Neuronal stem cell (in vitro differentiated cells): ENCODE data around the gene CDH24.

Source experiments
- DNase-seq: peaks from one replicate; pipeline ENCODE4 v3.0.0-alpha.2; 2013; ENCODE audit warnings: low spot score
- H2AFZ ChIP-seq: one replicate; pipeline ENCODE4 v1.6.1; 2013; ENCODE audit warnings: mild to moderate bottlenecking, low read length, inconsistent platforms
- H2AK5ac ChIP-seq: 2 replicates; pipeline ENCODE4 v1.6.1; 2013; ENCODE audit warnings: low read depth, mild to moderate bottlenecking, inconsistent platforms, low read length, moderate library complexity, mixed read lengths
- H2BK120ac ChIP-seq: 2 replicates; pipeline ENCODE4 v1.6.1; 2013; ENCODE audit warnings: low read depth, mild to moderate bottlenecking, inconsistent platforms, low read length, moderate library complexity, mixed read lengths
- H2BK12ac ChIP-seq: one replicate; pipeline ENCODE4 v1.6.1; 2013; ENCODE audit warnings: low read length, inconsistent platforms
- H2BK15ac ChIP-seq: 2 replicates; pipeline ENCODE4 v1.6.1; 2013; ENCODE audit warnings: mild to moderate bottlenecking, low read length, inconsistent platforms, mixed read lengths
- H2BK5ac ChIP-seq: one replicate; pipeline ENCODE4 v1.6.1; 2013; ENCODE audit warnings: inconsistent platforms, mild to moderate bottlenecking, low read length, moderate library complexity
- H3K14ac ChIP-seq: one replicate; pipeline ENCODE4 v1.6.1; 2013; ENCODE audit warnings: low read length, inconsistent platforms
- H3K18ac ChIP-seq: 2 replicates; pipeline ENCODE4 v1.6.1; 2013; ENCODE audit warnings: low read length, inconsistent platforms
- H3K23ac ChIP-seq: 2 replicates; pipeline ENCODE4 v1.6.1; 2013; ENCODE audit warnings: low read depth, mild to moderate bottlenecking, mixed read lengths, low read length, inconsistent platforms; ENCODE audit not compliant: poor library complexity
- H3K27ac ChIP-seq: replicated peaks from 3 replicates; pipeline ENCODE4 v1.5.1; 2013; ENCODE audit warnings: low read length, inconsistent platforms
- H3K27me3 ChIP-seq, 3 experiments: 2 replicates each; pipeline ENCODE4 v1.6.1; 2013; ENCODE audit warnings: low read length in 3 of 3, mild to moderate bottlenecking in 2 of 3, inconsistent platforms in 1 of 3, low read depth in 1 of 3, mixed read lengths in 1 of 3, moderate library complexity in 1 of 3; ENCODE audit not compliant: control insufficient read depth in 3 of 3, insufficient read depth in 3 of 3
- H3K36me3 ChIP-seq, 2 donors: replicated peaks in 1 of 2; 2 replicates each; pipeline ENCODE4 v1.6.1; 2013; ENCODE audit warnings: low read length in 2 of 2; ENCODE audit not compliant: control insufficient read depth in 2 of 2, insufficient read depth in 2 of 2
- H3K4ac ChIP-seq: 2 replicates; pipeline ENCODE4 v1.6.1; 2013; ENCODE audit warnings: inconsistent platforms, mild to moderate bottlenecking, low read length, moderate library complexity
- H3K4me1 ChIP-seq, 2 donors: 1 replicate in 1 of 2; 2 replicates in 1 of 2; pipeline ENCODE4 v1.6.1; 2013; ENCODE audit warnings: low read length in 2 of 2, low read depth in 1 of 2; ENCODE audit not compliant: control insufficient read depth in 2 of 2, insufficient read depth in 1 of 2
- H3K4me2 ChIP-seq: one replicate; pipeline ENCODE4 v1.6.1; 2013; ENCODE audit warnings: mild to moderate bottlenecking, low read length, inconsistent platforms; ENCODE audit not compliant: insufficient read depth, poor library complexity, severe bottlenecking
- H3K4me3 ChIP-seq, 2 donors: 2 replicates each; pipeline ENCODE4 v1.5.1; 2013; ENCODE audit warnings: low read length in 2 of 2, mild to moderate bottlenecking in 2 of 2, inconsistent platforms in 1 of 2, moderate library complexity in 1 of 2
- H3K79me1 ChIP-seq: one replicate; pipeline ENCODE4 v1.6.1; 2013; ENCODE audit warnings: low read depth, mild to moderate bottlenecking, inconsistent platforms, low read length, moderate library complexity
- H3K9ac ChIP-seq: one replicate; pipeline ENCODE4 v1.6.1; 2013; ENCODE audit warnings: mild to moderate bottlenecking, low read depth, low read length, inconsistent platforms; ENCODE audit not compliant: poor library complexity
- H3K9me3 ChIP-seq, 2 donors: replicated peaks in 1 of 2; 2 replicates each; pipeline versions ENCODE3 to v1.6.1; 2013; ENCODE audit warnings: low read length in 2 of 2, mild to moderate bottlenecking in 2 of 2, inconsistent platforms in 1 of 2, low read depth in 1 of 2, mixed read lengths in 1 of 2, moderate library complexity in 1 of 2; ENCODE audit not compliant: control insufficient read depth in 2 of 2, insufficient read depth in 1 of 2
- H4K8ac ChIP-seq: one replicate; pipeline ENCODE4 v1.6.1; 2013; ENCODE audit warnings: low read depth, mild to moderate bottlenecking, inconsistent platforms, low read length, moderate library complexity
- H4K91ac ChIP-seq: one replicate; pipeline ENCODE4 v1.6.1; 2013; ENCODE audit warnings: low read length, low read depth, mild to moderate bottlenecking, inconsistent platforms; ENCODE audit not compliant: poor library complexity
- WGBS, 2 donors: extraction: QIAGEN DNeasy Blood & Tissue Kit; methylation state at CpG; one replicate each; pipeline ENCODE4 v1.1.7; 2013; ENCODE audit warnings: missing lambda C conversion rate in 2 of 2, mixed read lengths in 1 of 2; ENCODE audit not compliant: insufficient read length in 2 of 2, insufficient replicate concordance in 1 of 2; ENCODE audit errors: extremely low coverage in 2 of 2; 5-methylcytosine and 5-hydroxymethylcytosine counted together

Gene CDH24

DNA sequence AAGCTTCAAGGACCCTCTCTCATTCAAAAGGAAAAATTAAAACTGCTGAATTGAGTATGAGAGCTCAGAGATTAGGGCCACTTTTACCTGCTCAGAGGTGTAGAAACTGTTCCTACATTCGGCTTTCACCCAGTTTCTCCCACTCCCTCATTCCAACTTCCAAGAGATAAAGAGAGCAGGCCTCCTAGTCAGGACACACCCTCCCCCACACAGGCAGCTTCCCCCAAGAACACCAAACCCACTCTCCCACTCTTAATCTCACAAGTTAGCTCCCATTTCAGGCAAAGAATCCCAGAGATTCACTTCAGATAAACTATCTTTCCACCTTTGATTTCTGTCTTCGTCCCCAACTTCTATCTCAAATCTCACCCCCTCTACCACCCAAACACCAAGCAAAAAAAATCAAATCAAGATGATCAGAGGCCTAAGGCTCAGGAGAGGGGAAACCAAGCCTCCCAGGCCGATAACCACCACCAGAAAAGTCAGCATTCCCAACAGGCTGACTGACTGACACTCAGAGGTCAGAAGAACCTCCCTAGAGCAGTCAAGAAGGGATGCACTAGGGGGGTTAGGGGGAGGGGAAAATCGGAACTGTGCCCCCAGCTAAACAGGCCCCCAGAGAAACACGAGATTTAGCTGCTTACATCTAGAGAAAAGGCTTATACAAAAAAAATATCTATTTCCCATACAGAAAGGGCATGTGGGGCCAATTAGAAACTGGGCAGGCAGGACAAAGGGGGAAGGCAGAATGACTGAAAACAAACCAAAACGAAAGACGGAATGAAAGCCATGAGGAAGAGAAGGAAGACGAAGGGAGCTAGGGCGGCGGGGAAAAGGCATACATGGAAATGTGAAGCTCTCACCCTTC is 13.2 kb upstream of the CDH24 start:
- WGBS, 2 donors, result 100% methylated on average over 1 of the region's 10 CpGs
- H3K4me3 ChIP-seq, result peak overlapping the region; percentile 83 to 84
- no peak overlapping the region for H3K14ac ChIP-seq
- peaks cover 5% of the 10 kb centered on the region for H3K79me1 ChIP-seq
- H4K91ac ChIP-seq, result no peak overlapping the region
- H3K4ac ChIP-seq, result no peak overlapping the region
- DNase-seq, result no peak
- peak overlapping the region; percentile 35 for H2BK5ac ChIP-seq
- peaks cover 23 to 25% of the 10 kb centered on the region in 2 donors for H3K4me1 ChIP-seq
- H2AFZ ChIP-seq, result no peak overlapping the region
- no peak overlapping the region for H2BK12ac ChIP-seq
- H3K27me3 ChIP-seq, result no peaks in the 10 kb centered on the region
- H2AK5ac ChIP-seq, result no peak overlapping the region
- no peak overlapping the region for H3K23ac ChIP-seq
- H2BK120ac ChIP-seq, result no peak overlapping the region
- no peak overlapping the region for H3K18ac ChIP-seq
- peak overlapping the region; percentile 56 for H3K4me2 ChIP-seq
- no peak overlapping the region for H2BK15ac ChIP-seq
- H4K8ac ChIP-seq, result no peak overlapping the region
- peaks cover 44 to 70% of the 10 kb centered on the region in 2 donors for H3K36me3 ChIP-seq
- H3K27ac ChIP-seq, result peak overlapping the region; percentile 48
- no peaks in the 10 kb centered on the region for H3K9me3 ChIP-seq
- no peak overlapping the region for H3K9ac ChIP-seq

DNA sequence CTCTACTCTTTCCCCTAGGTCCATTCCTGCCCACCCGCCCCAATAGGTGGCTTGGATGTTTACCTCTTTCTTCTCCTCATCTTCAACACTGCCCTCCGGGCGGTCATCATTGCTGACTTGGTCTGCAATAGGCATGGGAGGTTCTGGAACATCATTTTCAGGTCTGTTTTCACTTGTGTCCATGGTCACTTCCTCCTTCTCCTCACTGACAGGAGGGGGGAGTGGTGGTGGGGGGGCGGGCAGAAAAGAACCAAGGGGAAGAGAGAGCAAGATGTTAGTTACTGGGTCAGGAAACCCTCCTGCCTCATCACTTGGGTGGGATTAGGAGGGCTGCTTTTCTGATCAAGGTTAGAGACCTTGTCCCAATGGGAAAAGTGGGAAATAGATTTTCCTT is 12.1 kb upstream of the CDH24 start:
- no peaks in the 10 kb centered on the region for H3K27me3 ChIP-seq
- H3K4me1 ChIP-seq, result peaks cover 23 to 25% of the 10 kb centered on the region in 2 donors
- no CpG with 5 or more reads among the region's 4 CpGs for WGBS, 2 donors

DNA sequence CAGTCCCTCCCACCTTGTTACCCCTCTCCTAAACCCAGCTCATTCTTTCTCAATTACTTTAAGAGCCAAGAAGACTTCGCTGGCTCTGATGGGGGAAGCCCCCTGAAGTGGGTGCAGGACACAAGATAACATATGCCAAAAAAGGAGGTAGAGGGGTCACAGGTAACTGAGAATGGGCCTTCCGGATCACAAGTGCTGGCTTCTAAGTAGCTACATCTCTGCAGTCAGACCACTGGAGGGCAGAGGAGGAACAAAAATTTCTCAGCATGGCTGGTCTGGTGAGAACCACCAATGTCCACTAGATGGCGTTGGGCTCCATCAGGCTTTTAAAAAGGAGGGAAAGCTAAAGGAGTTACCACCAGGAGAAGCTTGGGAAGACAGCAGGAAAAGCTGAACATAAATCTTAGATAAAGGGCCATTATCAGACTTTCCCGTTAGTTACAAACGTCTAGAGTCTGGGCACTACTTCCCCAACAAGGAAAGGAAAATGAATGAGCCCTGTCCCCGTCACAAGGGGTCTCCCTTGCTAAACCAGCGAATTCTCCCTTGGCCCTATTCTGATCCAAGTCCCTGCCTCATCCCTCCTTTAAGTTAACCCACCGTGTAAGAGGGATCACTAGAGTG is 11.6 kb upstream of the CDH24 start:
- H4K8ac ChIP-seq, result no peak overlapping the region
- H4K91ac ChIP-seq, result no peak overlapping the region
- no peaks in the 10 kb centered on the region for H3K9me3 ChIP-seq
- no peak overlapping the region for H2BK12ac ChIP-seq
- H3K4me3 ChIP-seq, result no peak overlapping the region
- no peak overlapping the region for H2AK5ac ChIP-seq
- H2BK120ac ChIP-seq, result no peak overlapping the region
- peaks cover 8% of the 10 kb centered on the region for H3K79me1 ChIP-seq
- peak; percentile 89 for DNase-seq
- H3K27ac ChIP-seq, result peak overlapping the region; percentile 59
- no peaks in the 10 kb centered on the region for H3K27me3 ChIP-seq
- H2BK15ac ChIP-seq, result no peak overlapping the region
- H3K36me3 ChIP-seq, result peaks cover 50 to 71% of the 10 kb centered on the region in 2 donors
- no peak overlapping the region for H2AFZ ChIP-seq
- H3K4me1 ChIP-seq, result peaks cover 23 to 25% of the 10 kb centered on the region in 2 donors
- no peak overlapping the region for H3K18ac ChIP-seq
- no peak overlapping the region for H3K9ac ChIP-seq
- no CpG with 5 or more reads among the region's 8 CpGs for WGBS, 2 donors
- H3K23ac ChIP-seq, result no peak overlapping the region
- no peak overlapping the region for H2BK5ac ChIP-seq
- H3K4me2 ChIP-seq, result no peak overlapping the region
- no peak overlapping the region for H3K14ac ChIP-seq
- no peak overlapping the region for H3K4ac ChIP-seq

More for the DNA sequence above, 12.1 kb upstream of the CDH24 start:
- Histone ChIP-seq H2AFZ (no peak overlapping the region), H4K91ac (no peak overlapping the region), H3K27ac (peak overlapping the region; percentile 59), H3K14ac (no peak overlapping the region), H3K4me2 (no peak overlapping the region), H2AK5ac (no peak overlapping the region), H3K4ac (no peak overlapping the region), H3K9me3 (no peaks in the 10 kb centered on the region), H3K36me3 (peaks cover 45 to 70% of the 10 kb centered on the region in 2 donors), H3K4me3 (peak overlapping the region in 1 of 2 donors; percentile 83), H2BK12ac (no peak overlapping the region), H3K9ac (no peak overlapping the region), H2BK5ac (no peak overlapping the region), H2BK120ac (no peak overlapping the region), H3K23ac (no peak overlapping the region), H4K8ac (no peak overlapping the region), H3K79me1 (peaks cover 5% of the 10 kb centered on the region), H3K18ac (no peak overlapping the region), H2BK15ac (no peak overlapping the region)
- DNase-seq, result no peak
